NCI-H187 (cell line): ENCODE data around the gene CGNL1.

Experiments
- DNase-seq, 2 experiments: peaks; one replicate each; lab custom pipeline; 2025; lab: John Stamatoyannopoulos, UW

Gene CGNL1

GRCh38 chr15:57551715-57552677 is 175.7 kb downstream of the CGNL1 start:
- no peak for DNase-seq

GRCh38 chr15:57552678-57553334 is 176.5 kb downstream of the CGNL1 start:
- no peak for DNase-seq

GRCh38 chr15:57553526-57553925 is 177.2 kb downstream of the CGNL1 start:
- DNase-seq, result no peak

DNA sequence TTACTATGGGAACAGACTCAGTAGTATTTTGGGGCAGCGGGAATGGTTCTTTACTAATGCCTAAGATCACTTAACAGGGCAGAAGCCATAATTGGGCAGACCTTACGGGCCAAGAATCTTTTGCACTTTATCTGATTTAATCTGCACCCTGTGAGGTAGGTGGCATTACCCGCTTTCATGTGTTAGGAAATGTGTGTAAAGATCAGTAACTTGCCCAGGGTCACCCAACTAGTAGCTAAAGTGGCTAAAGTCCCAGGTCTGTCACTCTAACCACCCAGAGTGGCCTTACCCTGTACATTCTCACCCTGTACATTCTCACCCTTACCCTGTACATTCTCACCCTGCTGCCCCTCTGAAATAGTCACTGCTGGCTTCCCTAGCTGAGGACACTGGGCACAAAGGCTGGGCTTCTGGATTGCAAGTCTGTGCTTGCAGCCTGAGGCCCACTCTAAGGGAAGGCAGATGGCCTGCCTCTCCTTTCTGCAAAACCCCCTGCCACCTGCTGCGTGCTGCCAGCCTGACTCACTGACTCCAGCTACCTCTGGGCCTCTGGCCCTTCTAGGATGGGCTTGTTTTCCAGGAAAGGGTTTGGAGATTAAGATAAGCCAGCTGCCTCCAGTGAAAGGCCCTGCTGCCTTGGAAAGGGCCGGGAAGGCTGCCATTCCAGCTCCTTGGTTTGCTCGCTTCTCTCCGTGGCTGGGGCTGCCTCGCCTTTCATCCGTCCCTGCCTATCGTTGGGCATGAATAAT is 177.9 kb downstream of the CGNL1 start:
- DNase-seq, result no peak

- DNase-seq, result peak in 1 of 2 experiments; percentile 2
These were observed 178.5 kb downstream of the CGNL1 start for GRCh38 chr15:57554812-57555179.

GRCh38 chr15:57555270-57555669 is 179.0 kb downstream of the CGNL1 start:
- DNase-seq, result no peak

DNA sequence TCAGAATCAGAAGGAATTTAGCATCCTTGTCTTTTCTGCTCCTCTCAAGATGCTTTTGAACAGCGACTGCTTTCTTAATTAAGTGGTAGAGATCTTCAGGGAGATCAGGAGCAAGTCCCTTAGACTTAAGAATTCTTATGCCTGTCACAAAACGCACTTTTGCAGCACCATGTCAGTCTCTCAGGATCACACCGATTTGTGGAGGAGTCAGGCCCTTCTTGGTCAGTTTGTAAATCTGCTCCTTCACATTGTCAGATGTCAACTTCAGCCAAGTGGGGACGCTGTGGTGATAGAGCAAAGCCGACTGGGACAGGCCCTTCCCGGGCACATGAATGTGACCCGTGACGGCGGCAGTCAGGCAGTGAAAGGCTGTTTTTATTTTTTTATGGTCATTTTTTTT is 179.7 kb downstream of the CGNL1 start:
- DNase-seq, result no peak

DNA sequence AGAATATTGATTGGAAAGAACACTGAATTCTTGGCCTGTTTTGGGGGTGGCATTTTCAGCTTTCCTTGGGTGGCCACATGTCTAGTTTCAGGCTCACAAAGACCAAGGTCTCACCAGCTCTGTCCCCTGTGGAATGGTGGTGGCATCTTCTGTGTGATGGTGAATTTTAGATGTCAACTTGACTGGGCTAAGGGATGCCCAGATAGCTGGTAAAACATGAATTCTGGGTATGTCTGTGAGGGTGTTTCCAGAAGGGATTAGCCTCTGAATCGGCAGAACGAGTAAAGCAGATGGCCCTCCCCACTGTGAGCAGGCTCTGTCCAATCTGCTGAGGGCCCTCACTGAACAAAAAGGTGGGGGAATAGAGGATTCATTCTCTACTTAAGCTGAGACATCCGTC is 181.0 kb downstream of the CGNL1 start:
- no peak for DNase-seq

GRCh38 chr15:57557810-57558209 is 181.5 kb downstream of the CGNL1 start:
- DNase-seq, result no peak

DNA sequence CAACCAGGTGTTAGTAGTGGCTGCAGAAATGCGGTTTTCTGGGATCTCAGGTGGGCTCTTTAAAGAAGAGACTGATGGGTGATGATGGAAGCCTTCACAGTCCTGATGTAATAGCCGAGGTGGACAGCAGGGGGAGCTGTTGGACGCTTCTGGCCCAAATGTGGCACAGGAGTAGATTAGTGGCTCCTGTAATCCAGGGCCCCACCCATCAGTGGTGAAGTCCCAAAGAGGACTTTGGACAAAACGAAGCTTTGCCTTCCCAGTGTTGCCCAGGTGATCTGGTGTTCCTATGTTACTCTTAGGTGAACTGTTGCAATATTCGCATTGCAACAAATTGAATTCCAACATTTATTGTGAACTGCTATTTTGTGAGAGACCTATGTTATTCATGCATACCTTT is 183.6 kb downstream of the CGNL1 start:
- DNase-seq, result peak; percentile 11 to 29

- peak in 1 of 2 experiments; percentile 20 for DNase-seq
These were observed 184.9 kb downstream of the CGNL1 start for GRCh38 chr15:57561041-57561711.

- DNase-seq, result no peak
These were observed 186.0 kb downstream of the CGNL1 start for GRCh38 chr15:57562196-57562769.

DNA sequence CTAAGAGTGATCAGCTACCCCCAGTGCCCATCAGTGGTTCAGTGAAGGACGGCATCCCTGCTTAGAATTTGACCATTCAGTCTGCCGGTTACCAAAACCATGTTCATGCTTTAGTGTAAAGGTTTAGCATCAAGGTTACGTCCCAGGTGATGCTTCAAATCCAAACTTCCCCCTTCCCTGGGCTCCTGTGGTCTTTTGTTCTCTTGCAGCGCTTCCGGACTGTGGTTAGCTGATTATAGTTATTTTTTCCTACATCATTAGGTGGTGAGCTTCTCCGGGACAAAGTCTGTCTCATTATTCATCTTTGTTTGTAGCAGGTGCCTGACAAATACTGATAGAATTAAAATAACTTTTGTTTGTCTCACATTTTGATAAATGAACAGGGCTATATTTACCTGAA is 187.1 kb downstream of the CGNL1 start:
- no peak for DNase-seq

GRCh38 chr15:57565311-57565710 is 189.0 kb downstream of the CGNL1 start:
- DNase-seq, result no peak

GRCh38 chr15:57566834-57567233 is 190.5 kb downstream of the CGNL1 start:
- no peak for DNase-seq

DNA sequence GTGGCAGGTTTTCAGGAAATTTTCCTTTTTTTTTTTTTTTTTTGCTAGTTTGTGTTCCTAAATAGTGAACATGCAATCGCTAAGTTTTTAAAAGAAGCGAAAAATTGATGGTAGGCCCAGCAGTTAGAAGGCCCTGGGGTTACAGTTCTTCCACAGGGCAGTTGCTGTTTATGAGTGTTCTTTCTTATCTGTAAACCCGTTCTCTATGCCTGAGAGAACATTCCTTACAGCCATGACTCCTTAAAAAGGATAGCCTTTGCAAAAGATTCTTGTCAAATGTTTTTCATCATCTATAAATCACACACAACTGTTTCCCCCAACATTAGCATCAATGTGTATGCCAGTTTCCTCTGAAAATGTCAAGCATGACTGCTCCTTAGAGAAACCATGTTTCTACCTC is 191.6 kb downstream of the CGNL1 start:
- DNase-seq, result no peak

- no peak for DNase-seq
These were observed 192.0 kb downstream of the CGNL1 start for GRCh38 chr15:57568299-57568698.

DNA sequence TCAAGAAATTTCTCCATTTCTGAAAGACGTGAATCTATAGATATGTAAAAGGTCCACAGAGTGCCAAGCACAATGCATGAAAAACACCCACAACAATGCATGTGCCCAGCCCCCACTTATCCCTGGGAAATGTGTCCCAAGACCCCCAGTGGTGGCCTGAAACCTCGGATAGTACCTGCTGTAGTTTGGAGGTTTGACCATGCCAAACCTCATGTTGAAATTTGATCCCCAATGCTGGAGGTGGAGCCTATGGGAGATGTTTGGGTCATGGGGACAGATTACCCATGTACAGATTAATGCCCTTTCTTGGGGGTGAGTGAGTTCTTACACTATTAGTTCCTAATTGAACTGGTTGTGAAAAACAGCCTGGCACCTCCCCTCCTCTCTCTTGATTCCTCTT is 194.0 kb downstream of the CGNL1 start:
- DNase-seq, result no peak

DNA sequence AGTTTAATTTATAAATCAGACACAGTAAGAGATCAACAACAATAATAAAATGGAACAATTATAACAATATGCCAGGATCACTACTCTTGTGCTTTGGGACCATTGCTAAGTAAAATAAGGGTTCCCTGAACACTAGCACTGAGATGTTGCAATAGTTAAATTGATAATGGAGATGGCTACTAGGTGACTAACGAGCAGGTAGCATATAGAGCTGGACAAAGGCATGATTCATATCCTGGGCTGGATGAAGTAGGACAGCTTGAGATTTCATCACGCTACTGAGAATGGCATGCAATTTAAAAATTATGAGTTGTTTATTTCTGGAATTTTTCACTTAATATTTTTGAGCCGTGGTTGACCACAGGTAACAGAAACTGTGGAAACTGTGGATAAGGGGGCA is 194.7 kb downstream of the CGNL1 start:
- DNase-seq, result no peak

DNA sequence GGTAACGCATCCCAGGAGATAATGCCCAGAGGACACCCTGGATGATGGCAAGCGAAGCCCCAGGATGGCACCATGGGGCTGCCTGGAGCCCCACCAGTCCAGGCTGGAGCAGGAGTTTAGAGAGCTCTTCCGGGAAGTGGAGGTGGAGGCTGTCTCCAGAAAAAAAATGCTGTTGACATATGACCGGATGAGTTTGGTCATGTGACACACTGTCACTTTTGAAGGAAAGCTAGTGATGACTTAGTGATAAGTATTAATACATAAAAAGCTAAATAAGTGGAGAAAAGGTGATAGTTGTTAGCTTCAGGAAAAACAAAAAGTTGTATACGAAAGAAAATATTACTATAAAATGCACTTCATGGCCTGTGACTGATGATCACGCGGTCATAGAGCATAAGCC is 195.4 kb downstream of the CGNL1 start:
- no peak for DNase-seq

GRCh38 chr15:57572468-57572867 is 196.2 kb downstream of the CGNL1 start:
- DNase-seq, result no peak

GRCh38 chr15:57573151-57573550 is 196.8 kb downstream of the CGNL1 start:
- no peak for DNase-seq
